ENCODE results near the gene SATB2. TPM values are rescaled to one million over a fixed set of nuclear protein-coding genes. Genes with fewer than 3 reads are reported as not detected.

SATB2 gene
- total RNA-seq, 1 donor from 2014 or later: 7.4 TPM

- Histone ChIP-seq H3K9me3 (no peaks in the 10 kb centered on the region), H3K4me1 (peaks cover 12% of the 10 kb centered on the region), H3K27me3 (no peaks in the 10 kb centered on the region), H3K4me3 (no peak overlapping the region), H3K27ac (no peak overlapping the region), H3K36me3 (no peaks in the 10 kb centered on the region)
- DNase-seq (ENCODE audit: extremely low spot score in 2 of 2): no peak
- intact Hi-C loops (cut with DNase I): no loop called here
- TF ChIP-seq POLR2AphosphoS5 (IDR thresholded peaks at IDR 0.05; ENCODE audit: insufficient read depth in 1 of 2, low read depth in 1 of 2): no peak
- TF ChIP-seq POLR2A (IDR thresholded peaks at IDR 0.05): no peak
- no peak for TF ChIP-seq CTCF (IDR thresholded peaks at IDR 0.05)
These were observed 113.7 kb downstream of the SATB2 start for GRCh38 chr2:199344012-199344411.

- Histone ChIP-seq H3K27me3 (no peaks in the 10 kb centered on the region), H3K27ac (no peak overlapping the region), H3K4me3 (no peak overlapping the region), H3K4me1 (peaks cover 12% of the 10 kb centered on the region), H3K36me3 (no peaks in the 10 kb centered on the region), H3K9me3 (no peaks in the 10 kb centered on the region)
- intact Hi-C loops (cut with DNase I): no loop called here
- TF ChIP-seq POLR2A (IDR thresholded peaks at IDR 0.05): no peak
- TF ChIP-seq CTCF (IDR thresholded peaks at IDR 0.05): no peak
- no peak for TF ChIP-seq POLR2AphosphoS5 (IDR thresholded peaks at IDR 0.05; ENCODE audit: insufficient read depth in 1 of 2, low read depth in 1 of 2)
- no peak for DNase-seq (ENCODE audit: extremely low spot score in 2 of 2)
These were observed 115.4 kb downstream of the SATB2 start for GRCh38 chr2:199342334-199342733.

- TF ChIP-seq POLR2AphosphoS5 (IDR thresholded peaks at IDR 0.05; ENCODE audit: insufficient read depth in 1 of 2, low read depth in 1 of 2) (no peak), CTCF (IDR thresholded peaks at IDR 0.05) (no peak)
- peaks cover 12% of the 10 kb centered on the region for H3K4me1 ChIP-seq
- no peaks in the 10 kb centered on the region for H3K9me3 ChIP-seq
- intact Hi-C loops (cut with DNase I): no loop called here
- no peaks in the 10 kb centered on the region for H3K36me3 ChIP-seq
- H3K27ac ChIP-seq: no peak overlapping the region
- H3K4me3 ChIP-seq: no peak overlapping the region
- DNase-seq (ENCODE audit: extremely low spot score in 2 of 2): no peak
- no peaks in the 10 kb centered on the region for H3K27me3 ChIP-seq
These were observed 116.6 kb downstream of the SATB2 start for GRCh38 chr2:199341123-199341522.

GRCh38 chr2:199339891-199340605 lies 117.7 kb downstream of the SATB2 start:
- no peak for TF ChIP-seq POLR2A (IDR thresholded peaks at IDR 0.05)
- TF ChIP-seq CTCF (IDR thresholded peaks at IDR 0.05): no peak
- TF ChIP-seq POLR2AphosphoS5 (IDR thresholded peaks at IDR 0.05; ENCODE audit: insufficient read depth in 1 of 2, low read depth in 1 of 2): no peak
- no peaks in the 10 kb centered on the region for H3K9me3 ChIP-seq
- intact Hi-C loops (cut with DNase I): no loop called here
- peaks cover 12% of the 10 kb centered on the region for H3K4me1 ChIP-seq
- DNase-seq (ENCODE audit: extremely low spot score in 2 of 2): no peak
- no peaks in the 10 kb centered on the region for H3K27me3 ChIP-seq
- no peak overlapping the region for H3K27ac ChIP-seq
- no peak overlapping the region for H3K4me3 ChIP-seq
- no peaks in the 10 kb centered on the region for H3K36me3 ChIP-seq

GRCh38 chr2:199336546-199336945 lies 121.2 kb downstream of the SATB2 start:
- Histone ChIP-seq H3K27me3 (no peaks in the 10 kb centered on the region), H3K36me3 (no peaks in the 10 kb centered on the region), H3K4me3 (no peak overlapping the region), H3K4me1 (peaks cover 12% of the 10 kb centered on the region), H3K27ac (no peak overlapping the region), H3K9me3 (no peaks in the 10 kb centered on the region)
- TF ChIP-seq CTCF (IDR thresholded peaks at IDR 0.05) (no peak), POLR2AphosphoS5 (IDR thresholded peaks at IDR 0.05; ENCODE audit: insufficient read depth in 1 of 2, low read depth in 1 of 2) (no peak), POLR2A (IDR thresholded peaks at IDR 0.05) (no peak)
- DNase-seq (ENCODE audit: extremely low spot score in 2 of 2): no peak
- intact Hi-C loops (cut with DNase I): no loop called here
